ENCODE results near the gene PDE8B.

The PDE8B gene

GRCh38 chr5:77418601-77419581 is 208.4 kb downstream of the PDE8B start:
- DNase-seq (ENCODE audit: low spot score) = no peak
- in situ Hi-C loops (cut with MboI; ENCODE audit: low pct_unique_long_range_greater_than_20kb, low sequenced_read_pairs, unreplicated experiment) = no loop called here
- TF ChIP-seq, protein P1, sequence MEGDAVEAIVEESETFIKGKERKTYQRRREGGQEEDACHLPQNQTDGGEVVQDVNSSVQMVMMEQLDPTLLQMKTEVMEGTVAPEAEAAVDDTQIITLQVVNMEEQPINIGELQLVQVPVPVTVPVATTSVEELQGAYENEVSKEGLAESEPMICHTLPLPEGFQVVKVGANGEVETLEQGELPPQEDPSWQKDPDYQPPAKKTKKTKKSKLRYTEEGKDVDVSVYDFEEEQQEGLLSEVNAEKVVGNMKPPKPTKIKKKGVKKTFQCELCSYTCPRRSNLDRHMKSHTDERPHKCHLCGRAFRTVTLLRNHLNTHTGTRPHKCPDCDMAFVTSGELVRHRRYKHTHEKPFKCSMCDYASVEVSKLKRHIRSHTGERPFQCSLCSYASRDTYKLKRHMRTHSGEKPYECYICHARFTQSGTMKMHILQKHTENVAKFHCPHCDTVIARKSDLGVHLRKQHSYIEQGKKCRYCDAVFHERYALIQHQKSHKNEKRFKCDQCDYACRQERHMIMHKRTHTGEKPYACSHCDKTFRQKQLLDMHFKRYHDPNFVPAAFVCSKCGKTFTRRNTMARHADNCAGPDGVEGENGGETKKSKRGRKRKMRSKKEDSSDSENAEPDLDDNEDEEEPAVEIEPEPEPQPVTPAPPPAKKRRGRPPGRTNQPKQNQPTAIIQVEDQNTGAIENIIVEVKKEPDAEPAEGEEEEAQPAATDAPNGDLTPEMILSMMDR (IDR thresholded peaks at IDR 0.05; ENCODE audit: extremely low read depth, insufficient read depth, missing control alignments) = no peak

- DNase-seq (ENCODE audit: low spot score) = no peak
- TF ChIP-seq, protein P1 (IDR thresholded peaks at IDR 0.05; ENCODE audit: extremely low read depth, insufficient read depth, missing control alignments) = no peak
- in situ Hi-C loops (cut with MboI; ENCODE audit: low pct_unique_long_range_greater_than_20kb, low sequenced_read_pairs, unreplicated experiment) = no loop called here
Measured at GRCh38 chr5:77419644-77420582, 209.4 kb downstream of the PDE8B start.

DNA sequence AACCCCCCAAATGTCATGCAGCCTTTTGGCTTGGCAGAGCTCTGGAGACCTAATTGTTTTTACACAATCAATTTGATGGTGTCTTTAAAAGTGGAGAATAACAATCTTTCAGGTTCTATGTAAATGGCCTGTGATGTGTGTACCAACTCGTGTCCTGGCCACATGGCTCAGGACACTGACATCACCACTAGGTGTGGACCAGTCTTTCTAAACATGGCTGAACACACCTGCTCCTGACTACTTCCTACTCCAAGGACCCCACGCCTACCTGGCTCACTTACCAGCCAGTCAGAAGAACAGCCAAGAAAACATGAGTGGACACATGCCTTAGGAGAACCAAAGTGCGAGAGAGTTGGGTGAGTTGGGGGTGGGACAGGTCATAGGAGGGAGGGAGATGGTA is 210.5 kb downstream of the PDE8B start:
- in situ Hi-C loops (cut with MboI; ENCODE audit: low pct_unique_long_range_greater_than_20kb, low sequenced_read_pairs, unreplicated experiment) = no loop called here
- TF ChIP-seq, protein P1 (IDR thresholded peaks at IDR 0.05; ENCODE audit: extremely low read depth, insufficient read depth, missing control alignments) = no peak
- DNase-seq (ENCODE audit: low spot score) = no peak

GRCh38 chr5:77423022-77423750 is 212.7 kb downstream of the PDE8B start:
- no peak for DNase-seq (ENCODE audit: low spot score)
- TF ChIP-seq, protein P1 (IDR thresholded peaks at IDR 0.05; ENCODE audit: extremely low read depth, insufficient read depth, missing control alignments) = no peak
- in situ Hi-C loops (cut with MboI; ENCODE audit: low pct_unique_long_range_greater_than_20kb, low sequenced_read_pairs, unreplicated experiment) = no loop called here

DNA sequence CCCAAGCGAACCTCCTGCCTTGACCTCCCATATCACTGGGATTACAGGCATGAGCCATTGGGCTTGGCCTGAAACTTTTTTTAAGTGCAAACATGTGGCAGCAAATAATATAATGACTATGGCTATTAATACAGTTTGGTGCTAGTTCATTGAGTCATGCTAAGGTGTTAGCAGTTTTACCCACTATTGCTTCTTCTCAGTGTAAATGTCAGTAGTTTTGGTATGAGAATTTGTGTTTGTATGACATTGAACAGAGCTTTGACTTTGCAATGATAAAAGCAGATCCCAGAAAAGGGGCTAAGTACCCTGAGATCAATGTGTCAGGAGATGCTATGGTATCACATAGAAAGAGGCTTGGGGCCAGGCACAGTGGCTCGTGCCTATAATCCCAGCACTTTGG is 214.4 kb downstream of the PDE8B start:
- TF ChIP-seq, protein P1 (IDR thresholded peaks at IDR 0.05; ENCODE audit: extremely low read depth, insufficient read depth, missing control alignments) = no peak
- no peak for DNase-seq (ENCODE audit: low spot score)
- in situ Hi-C loops (cut with MboI; ENCODE audit: low pct_unique_long_range_greater_than_20kb, low sequenced_read_pairs, unreplicated experiment) = no loop called here

- TF ChIP-seq, protein P1 (IDR thresholded peaks at IDR 0.05; ENCODE audit: extremely low read depth, insufficient read depth, missing control alignments) = no peak
- no peak for DNase-seq (ENCODE audit: low spot score)
- in situ Hi-C loops (cut with MboI; ENCODE audit: low pct_unique_long_range_greater_than_20kb, low sequenced_read_pairs, unreplicated experiment) = no loop called here
Measured at GRCh38 chr5:77425420-77425819, 214.9 kb downstream of the PDE8B start.

Measured in GM13977 (cell line).